Measurements from ENCODE around the gene DOCK1. TPM values are rescaled to one million over a fixed set of nuclear protein-coding genes. Genes with fewer than 3 reads are reported as not detected.
"Not testable (repeated sequence)": the region's sequence is repeated elsewhere in the genome, so short reads cannot be mapped to it uniquely, and the experiment has no call there.

DOCK1 gene
- total RNA-seq, 1 experiment from 2014 or later, result 82.2 TPM

DNA sequence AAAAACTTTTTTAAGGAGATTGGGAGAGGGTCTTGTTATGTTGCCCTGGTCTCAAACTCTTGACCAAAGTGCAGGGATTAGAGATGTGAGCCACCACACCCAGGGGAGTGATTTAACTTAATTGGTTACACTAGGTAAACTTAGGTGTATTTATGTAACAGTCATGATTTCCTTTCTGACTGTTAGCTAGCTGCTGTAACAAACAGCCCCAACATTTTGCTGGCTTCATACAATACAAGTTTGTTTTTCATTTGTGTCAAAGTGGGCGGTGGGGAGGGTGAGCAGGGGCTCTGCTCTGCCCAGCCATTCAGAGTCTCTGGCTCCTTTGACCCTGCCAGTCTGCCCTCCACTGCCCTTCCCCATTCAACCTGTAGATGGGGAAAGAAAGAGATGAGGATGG, 9.3 kb downstream of the DOCK1 start:
- TF ChIP-seq, protein P1, sequence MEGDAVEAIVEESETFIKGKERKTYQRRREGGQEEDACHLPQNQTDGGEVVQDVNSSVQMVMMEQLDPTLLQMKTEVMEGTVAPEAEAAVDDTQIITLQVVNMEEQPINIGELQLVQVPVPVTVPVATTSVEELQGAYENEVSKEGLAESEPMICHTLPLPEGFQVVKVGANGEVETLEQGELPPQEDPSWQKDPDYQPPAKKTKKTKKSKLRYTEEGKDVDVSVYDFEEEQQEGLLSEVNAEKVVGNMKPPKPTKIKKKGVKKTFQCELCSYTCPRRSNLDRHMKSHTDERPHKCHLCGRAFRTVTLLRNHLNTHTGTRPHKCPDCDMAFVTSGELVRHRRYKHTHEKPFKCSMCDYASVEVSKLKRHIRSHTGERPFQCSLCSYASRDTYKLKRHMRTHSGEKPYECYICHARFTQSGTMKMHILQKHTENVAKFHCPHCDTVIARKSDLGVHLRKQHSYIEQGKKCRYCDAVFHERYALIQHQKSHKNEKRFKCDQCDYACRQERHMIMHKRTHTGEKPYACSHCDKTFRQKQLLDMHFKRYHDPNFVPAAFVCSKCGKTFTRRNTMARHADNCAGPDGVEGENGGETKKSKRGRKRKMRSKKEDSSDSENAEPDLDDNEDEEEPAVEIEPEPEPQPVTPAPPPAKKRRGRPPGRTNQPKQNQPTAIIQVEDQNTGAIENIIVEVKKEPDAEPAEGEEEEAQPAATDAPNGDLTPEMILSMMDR (IDR thresholded peaks at IDR 0.05; ENCODE audit: insufficient read depth in 1 of 2, low read depth in 1 of 2, low read length in 1 of 2, severe bottlenecking in 1 of 2, unreplicated experiment in 1 of 2), result no peak
- no peaks in the 10 kb centered on the region for H3K4me1 Mint-ChIP-seq (ENCODE audit: low read depth, unreplicated experiment)
- intact Hi-C loops (cut with micrococcal nuclease; ENCODE audit: unreplicated experiment), result loop anchor here (5.0 kb wide), 1 partner anchor 53 kb away; no protein-coding TSS in a partner anchor
- DNase-seq, result no peak
- H3K27me3 Mint-ChIP-seq (ENCODE audit: insufficient read depth, unreplicated experiment), result no peaks in the 10 kb centered on the region
- H3K27ac Mint-ChIP-seq (ENCODE audit: unreplicated experiment), result no peak overlapping the region
- ChIA-PET CTCF (no interaction called here), POLR2A (no interaction called here)
- Histone ChIP-seq H3K9me3 (no peaks in the 10 kb centered on the region), H3K27me3 (replicated peaks; ENCODE audit: control insufficient read depth, insufficient read depth, low read length) (no peaks in the 10 kb centered on the region), H3K4me3 (ENCODE audit: low read depth, low read length) (no peak overlapping the region), H3K36me3 (ENCODE audit: control insufficient read depth, insufficient read depth, low read length) (no peaks in the 10 kb centered on the region), H3K4me1 (no peaks in the 10 kb centered on the region)
- no TSS peak for BruUV-seq (replicated peaks)
- no peaks in the 10 kb centered on the region for H3K9me3 Mint-ChIP-seq (ENCODE audit: unreplicated experiment)
- H3K4me3 Mint-ChIP-seq (ENCODE audit: unreplicated experiment), result no peak overlapping the region
- H3K36me3 Mint-ChIP-seq (ENCODE audit: insufficient read depth, unreplicated experiment), result peaks cover 19% of the 10 kb centered on the region

- POLR2A ChIA-PET; H3K4me1 ChIP-seq; H3K27me3 ChIP-seq (replicated peaks; ENCODE audit: control insufficient read depth, insufficient read depth, low read length); H3K4me3 Mint-ChIP-seq (ENCODE audit: unreplicated experiment); H3K4me1 Mint-ChIP-seq (ENCODE audit: low read depth, unreplicated experiment); H3K27me3 Mint-ChIP-seq (ENCODE audit: insufficient read depth, unreplicated experiment); H3K9me3 ChIP-seq; H3K27ac Mint-ChIP-seq (ENCODE audit: unreplicated experiment); H3K9me3 Mint-ChIP-seq (ENCODE audit: unreplicated experiment); BruUV-seq (replicated peaks); H3K36me3 ChIP-seq (ENCODE audit: control insufficient read depth, insufficient read depth, low read length); DNase-seq; H3K4me3 ChIP-seq (ENCODE audit: low read depth, low read length); intact Hi-C loops (cut with micrococcal nuclease; ENCODE audit: unreplicated experiment): not testable (repeated sequence)
- H3K36me3 Mint-ChIP-seq (ENCODE audit: insufficient read depth, unreplicated experiment), result peaks cover 20% of the 10 kb centered on the region
- CTCF ChIA-PET, result interaction anchor here (0.6 kb wide), 1 partner anchor 17 kb away, joined by 7 read pairs; no protein-coding TSS in a partner anchor
These were observed 11.7 kb downstream of the DOCK1 start for GRCh38 chr10:126916952-126917351.

GRCh38 chr10:126917375-126917774, 12.1 kb downstream of the DOCK1 start:
- CTCF ChIA-PET, result no interaction called here

More at GRCh38 chr10:126917375-126917774, 12.1 kb downstream of the DOCK1 start:
- Mint-ChIP-seq H3K9me3 (ENCODE audit: unreplicated experiment) (no peaks in the 10 kb centered on the region), H3K4me1 (ENCODE audit: low read depth, unreplicated experiment) (no peaks in the 10 kb centered on the region), H3K4me3 (ENCODE audit: unreplicated experiment) (no peak overlapping the region), H3K27ac (ENCODE audit: unreplicated experiment) (no peak overlapping the region), H3K36me3 (ENCODE audit: insufficient read depth, unreplicated experiment) (peaks cover 17% of the 10 kb centered on the region), H3K27me3 (ENCODE audit: insufficient read depth, unreplicated experiment) (no peaks in the 10 kb centered on the region)
- POLR2A ChIA-PET, result no interaction called here
- intact Hi-C loops (cut with micrococcal nuclease; ENCODE audit: unreplicated experiment), result no loop called here
- DNase-seq, result no peak
- H3K36me3 ChIP-seq (ENCODE audit: control insufficient read depth, insufficient read depth, low read length), result no peaks in the 10 kb centered on the region; the same call in 1 of the 2 replicates
- TF ChIP-seq, protein P1 (IDR thresholded peaks at IDR 0.05; ENCODE audit: insufficient read depth in 1 of 2, low read depth in 1 of 2, low read length in 1 of 2, severe bottlenecking in 1 of 2, unreplicated experiment in 1 of 2), result no peak
- BruUV-seq (replicated peaks), result no TSS peak
- no peaks in the 10 kb centered on the region for H3K9me3 ChIP-seq
- no peaks in the 10 kb centered on the region for H3K27me3 ChIP-seq (replicated peaks; ENCODE audit: control insufficient read depth, insufficient read depth, low read length)
- H3K4me3 ChIP-seq (ENCODE audit: low read depth, low read length), result no peak overlapping the region
- no peaks in the 10 kb centered on the region for H3K4me1 ChIP-seq
